Forelimb muscle (tissue), 1 donor: ENCODE results near the gene GINS1. TPM values are rescaled to one million over a fixed set of nuclear protein-coding genes. Genes with fewer than 3 reads are reported as not detected.
"Not testable (repeated sequence)": the region's sequence is repeated elsewhere in the genome, so short reads cannot be mapped to it uniquely, and the experiment has no call there.

ENCODE experiments used
- DNase-seq: peaks from one replicate; pipeline ENCODE4 v3.0.0-alpha.2; 2013; ENCODE audit warnings: low read depth
- polyA plus RNA-seq: library from polyadenylated mRNA; unstranded; fragments of 120-200 nt; gene quantifications from one replicate; pipeline ENCODE4 v1.2.1, GENCODE V29; 2013; ENCODE audit not compliant: insufficient read length

The GINS1 gene
- polyA plus RNA-seq, 1 donor, result 5.4 TPM

DNA sequence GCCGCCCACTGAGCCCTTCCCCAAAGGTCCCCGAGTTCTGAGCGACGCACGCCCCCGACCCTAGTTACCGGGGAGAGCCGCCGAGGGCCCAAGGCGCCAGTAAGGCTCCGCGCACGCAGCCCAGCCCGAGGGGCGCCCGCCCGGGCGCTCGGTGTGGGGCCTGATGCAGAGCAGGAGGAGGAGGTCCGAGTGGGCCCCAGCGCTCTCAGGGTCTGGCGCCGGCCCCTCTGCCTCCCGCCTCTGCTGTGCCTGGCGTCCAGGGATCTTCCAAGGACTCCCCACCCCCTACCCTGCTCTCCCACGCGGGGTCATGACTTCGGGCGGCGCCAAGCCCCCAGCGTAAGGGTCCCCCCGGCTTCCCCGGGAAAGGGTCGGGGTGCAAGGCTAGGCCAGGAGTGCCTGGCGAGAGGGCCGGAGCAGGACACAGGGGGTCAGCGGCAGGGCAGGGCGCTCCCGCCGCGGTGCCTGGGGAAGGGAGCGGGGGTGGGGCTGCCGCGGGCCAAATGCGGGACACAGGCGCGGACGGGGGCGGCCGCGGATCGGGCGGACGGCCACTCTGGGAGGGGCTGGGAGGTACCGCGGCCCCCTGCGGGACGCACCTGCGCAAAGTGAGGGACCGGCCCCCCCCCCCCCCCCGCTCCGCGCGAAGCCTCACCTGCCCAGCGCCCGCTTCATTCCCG is 17.5 kb upstream of the GINS1 start:
- DNase-seq, result no peak

DNA sequence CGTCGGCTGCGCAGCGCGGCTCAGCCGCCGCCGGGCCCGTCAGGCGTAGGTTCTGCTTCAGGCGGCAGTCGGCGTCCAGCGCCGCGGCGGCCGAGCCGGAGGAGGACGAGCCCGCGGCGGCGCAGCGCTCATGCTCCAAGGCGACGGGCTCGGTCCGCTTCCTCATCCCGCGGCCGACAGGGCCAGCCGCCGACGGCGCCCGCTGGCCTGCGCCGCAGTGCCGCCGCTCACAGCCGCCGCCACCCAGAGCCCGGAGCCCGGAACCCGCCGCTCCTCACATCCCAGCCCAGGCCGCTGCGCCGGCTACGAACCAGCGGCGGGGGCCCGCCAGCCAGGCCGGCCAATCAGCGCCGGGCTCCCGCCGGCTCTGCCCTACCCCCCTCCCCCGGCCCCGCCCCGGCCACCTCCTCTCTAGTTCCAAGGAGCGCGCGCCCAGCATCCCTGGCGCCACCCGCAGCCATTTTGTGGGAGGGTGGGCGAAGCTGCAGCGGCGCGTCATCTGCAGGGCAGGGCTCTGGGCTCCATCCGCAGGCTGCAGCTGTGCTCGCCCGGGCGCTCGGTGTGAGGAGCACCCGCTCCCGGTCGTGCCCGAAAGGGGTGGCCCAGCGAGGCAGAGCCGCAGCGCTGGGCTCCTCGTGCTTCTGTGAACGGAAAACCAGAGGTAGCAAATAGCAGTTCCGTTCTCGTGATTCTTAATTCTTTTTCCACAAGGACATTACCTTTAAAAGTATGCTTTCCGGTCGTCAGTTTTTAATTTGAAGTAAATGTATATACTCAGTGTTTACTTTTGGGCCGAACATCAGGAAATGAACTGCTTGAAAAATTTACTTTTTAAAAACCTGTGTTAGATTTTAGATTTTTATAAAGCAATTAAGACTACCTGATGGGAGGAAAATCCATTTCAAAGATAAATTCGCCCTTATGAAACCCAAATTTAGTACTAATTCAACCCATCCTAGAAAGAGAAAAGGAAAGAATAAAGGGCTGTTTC is 16.6 kb upstream of the GINS1 start, which contains the start of gene ABHD12:
TSS of gene ABHD12 (minus strand) at position 298 of the 991 bp plus-strand sequence. CDS start at position 166, 132 bp downstream.
- DNase-seq, result peak; percentile 76

GRCh38 chr20:25394276-25394675 is 13.2 kb upstream of the GINS1 start:
- no peak for DNase-seq

DNA sequence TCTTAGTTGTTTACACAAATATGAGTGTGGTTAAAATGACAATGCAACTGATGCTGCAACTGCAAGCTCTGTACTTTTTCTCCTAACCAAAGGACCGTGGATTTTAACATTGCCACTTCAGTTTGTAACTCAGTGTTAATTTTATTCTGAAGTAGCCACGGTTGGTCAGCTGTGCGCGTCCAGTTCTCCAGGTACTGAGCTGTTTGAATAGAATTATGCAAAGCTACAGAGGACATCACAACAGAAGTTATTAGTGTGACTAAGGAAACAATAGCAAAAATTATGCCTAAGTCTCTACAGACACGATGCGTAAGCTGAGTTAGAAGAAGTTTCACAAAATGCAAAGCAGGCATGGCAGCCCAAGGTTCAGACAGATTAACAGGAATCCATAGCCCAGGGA is 12.5 kb upstream of the GINS1 start:
- no peak for DNase-seq

- no peak for DNase-seq
Observed at GRCh38 chr20:25397096-25397495, 10.4 kb upstream of the GINS1 start.

DNA sequence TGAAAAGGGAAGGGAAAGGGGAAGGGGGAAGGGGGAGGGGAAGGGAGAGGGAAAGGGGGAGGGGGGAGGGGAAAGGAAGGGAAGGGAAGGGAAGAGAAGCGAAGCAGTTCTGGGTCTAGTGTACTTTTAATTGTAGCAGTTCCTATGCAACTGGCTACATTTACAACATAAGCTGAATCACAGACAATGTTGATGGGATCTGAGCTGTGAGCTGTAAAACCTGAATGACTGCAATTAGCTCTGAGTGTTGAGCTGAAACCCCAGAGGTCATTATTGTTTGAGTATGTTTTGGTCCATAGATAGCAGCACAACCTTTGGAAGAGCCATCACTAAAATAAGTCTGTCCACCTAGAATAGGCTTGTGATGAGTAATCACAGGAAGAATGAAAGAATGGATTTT is 9.7 kb upstream of the GINS1 start:
- DNase-seq, result no peak

- DNase-seq, result no peak
Observed at GRCh38 chr20:25398376-25399036, 9.0 kb upstream of the GINS1 start.

DNA sequence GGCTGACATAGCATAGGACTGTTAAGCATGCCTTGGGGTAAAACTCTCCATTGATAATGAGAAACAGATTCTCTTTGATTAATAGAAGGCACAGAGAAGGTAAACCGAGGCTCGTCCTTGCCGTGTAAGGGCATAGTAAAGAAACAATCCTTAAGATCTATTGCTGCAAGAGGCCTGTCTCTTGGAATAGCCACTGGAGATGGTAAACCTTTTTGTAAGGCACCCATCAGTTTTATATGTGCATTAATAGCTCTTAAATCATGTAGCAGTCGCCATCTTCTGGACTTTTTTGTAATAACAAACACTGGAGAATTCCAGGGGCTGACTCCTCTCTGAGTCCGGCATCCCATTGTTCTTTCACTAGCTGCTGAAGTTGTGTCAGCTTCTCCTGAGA is 8.4 kb upstream of the GINS1 start:
- peak; percentile 46 for DNase-seq

- not testable (repeated sequence) for DNase-seq
Observed at GRCh38 chr20:25400291-25400732, 7.2 kb upstream of the GINS1 start.

- no peak for DNase-seq
Observed at GRCh38 chr20:25402583-25402982, 4.9 kb upstream of the GINS1 start.

DNA sequence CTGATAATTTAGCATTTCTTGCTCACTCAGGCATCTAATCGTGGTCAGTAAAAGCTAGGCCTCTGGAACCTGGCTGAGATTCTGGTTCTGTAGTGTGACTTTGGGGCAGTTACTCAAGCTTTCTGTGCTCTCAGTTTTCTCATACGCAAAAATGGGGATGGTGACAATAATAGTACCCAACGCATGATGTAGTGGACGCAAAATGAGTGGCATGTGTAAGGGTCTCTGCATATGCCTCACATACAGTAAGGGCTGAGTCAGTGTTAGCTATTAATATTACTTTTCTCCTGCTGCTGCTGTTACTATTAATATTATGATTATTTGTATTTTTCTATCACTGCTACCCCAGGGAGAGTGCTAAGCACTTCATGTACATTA is 686 bp downstream of the GINS1 start:
- no peak for DNase-seq

DNA sequence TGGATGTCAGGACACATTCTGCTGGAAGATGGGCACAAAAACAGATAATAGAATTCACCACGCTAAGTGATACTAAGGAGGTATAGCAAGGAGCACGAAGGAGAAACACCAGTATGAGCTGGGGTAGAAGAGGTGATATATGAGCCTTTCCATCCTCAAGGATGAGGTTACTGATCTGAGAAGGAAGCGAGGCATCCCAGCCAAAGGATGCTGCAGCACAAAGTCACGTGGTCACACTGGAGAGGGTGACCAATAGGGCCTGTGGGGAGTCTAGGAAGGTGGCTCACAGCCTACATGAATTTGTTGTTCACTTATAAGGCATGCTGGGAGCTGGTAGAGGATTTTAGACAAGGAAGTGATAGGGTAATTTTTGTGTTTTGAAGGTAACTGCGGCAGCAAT is 1.4 kb downstream of the GINS1 start:
- no peak for DNase-seq

GRCh38 chr20:25418776-25419175 is 11.3 kb downstream of the GINS1 start:
- no peak for DNase-seq

GRCh38 chr20:25421102-25421501 is 13.6 kb downstream of the GINS1 start:
- DNase-seq, result no peak

DNA sequence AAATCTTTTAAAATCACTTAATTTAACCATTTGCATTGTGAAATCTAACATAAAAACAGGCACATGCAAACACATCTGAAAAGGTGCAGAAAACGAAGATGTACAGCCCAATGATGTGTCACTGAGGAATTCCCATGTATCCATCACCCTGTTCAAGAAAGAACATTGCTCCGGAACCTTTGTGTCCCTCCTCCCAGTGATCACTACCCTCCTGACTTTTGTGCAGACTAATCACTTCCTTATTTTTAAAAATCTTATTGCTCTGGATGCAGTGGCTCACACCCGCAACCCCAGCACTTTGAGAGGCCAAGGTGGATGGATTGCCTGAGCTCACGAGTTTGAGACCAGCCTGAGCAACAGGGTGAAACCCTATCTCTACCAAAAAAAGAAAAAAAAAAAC is 14.6 kb downstream of the GINS1 start:
- no peak for DNase-seq

DNA sequence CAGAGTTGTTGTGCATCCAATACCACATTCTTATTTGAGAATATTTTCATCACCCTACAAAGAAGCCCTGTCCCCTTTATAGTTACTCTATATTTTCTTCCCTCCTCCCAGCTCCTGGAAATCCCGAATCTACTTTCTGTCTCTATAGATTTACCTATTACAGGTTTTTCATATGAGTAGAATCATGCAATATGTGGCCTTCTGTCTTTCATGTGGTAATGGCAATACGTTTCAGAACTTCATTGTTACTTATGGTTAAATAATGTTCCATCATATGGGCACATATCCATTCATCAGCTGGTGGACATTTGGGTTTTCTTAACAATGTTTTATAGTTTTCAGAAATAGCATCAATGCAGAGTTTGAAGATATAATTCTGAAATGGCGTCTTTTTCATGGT is 17.1 kb downstream of the GINS1 start:
- no peak for DNase-seq

GRCh38 chr20:25437153-25437581 is 29.7 kb downstream of the GINS1 start:
- no peak for DNase-seq

GRCh38 chr20:25439328-25439727 is 31.9 kb downstream of the GINS1 start:
- DNase-seq, result no peak

- no peak for DNase-seq
Observed at GRCh38 chr20:25444556-25444955, 37.1 kb downstream of the GINS1 start.

- DNase-seq, result no peak
Observed at GRCh38 chr20:25447671-25448070, 40.2 kb downstream of the GINS1 start.

- DNase-seq, result no peak
Observed at GRCh38 chr20:25452333-25452732, 44.9 kb downstream of the GINS1 start.
